ENCODE results near the gene CLDN15.

DNA sequence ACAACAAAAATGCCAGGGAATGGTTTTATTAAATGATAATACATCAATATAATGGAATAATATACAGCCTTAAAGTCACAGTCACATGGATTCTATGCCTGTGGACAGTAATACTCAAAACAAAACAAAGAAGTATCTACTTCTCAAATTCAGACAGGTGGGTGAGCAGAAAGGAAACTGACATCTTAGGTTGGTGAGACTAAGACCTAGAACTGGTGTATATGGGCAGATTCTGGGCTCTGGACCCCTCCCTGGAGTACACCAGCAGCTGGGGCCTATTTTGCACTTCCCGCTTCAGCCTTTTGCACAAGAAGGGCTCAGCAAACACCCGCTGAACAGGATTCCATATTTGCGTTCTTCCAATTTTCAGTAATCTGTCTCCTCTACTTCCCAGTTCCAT lies 12.7 kb upstream of the CLDN15 start:
- TF ChIP-seq, protein P1, sequence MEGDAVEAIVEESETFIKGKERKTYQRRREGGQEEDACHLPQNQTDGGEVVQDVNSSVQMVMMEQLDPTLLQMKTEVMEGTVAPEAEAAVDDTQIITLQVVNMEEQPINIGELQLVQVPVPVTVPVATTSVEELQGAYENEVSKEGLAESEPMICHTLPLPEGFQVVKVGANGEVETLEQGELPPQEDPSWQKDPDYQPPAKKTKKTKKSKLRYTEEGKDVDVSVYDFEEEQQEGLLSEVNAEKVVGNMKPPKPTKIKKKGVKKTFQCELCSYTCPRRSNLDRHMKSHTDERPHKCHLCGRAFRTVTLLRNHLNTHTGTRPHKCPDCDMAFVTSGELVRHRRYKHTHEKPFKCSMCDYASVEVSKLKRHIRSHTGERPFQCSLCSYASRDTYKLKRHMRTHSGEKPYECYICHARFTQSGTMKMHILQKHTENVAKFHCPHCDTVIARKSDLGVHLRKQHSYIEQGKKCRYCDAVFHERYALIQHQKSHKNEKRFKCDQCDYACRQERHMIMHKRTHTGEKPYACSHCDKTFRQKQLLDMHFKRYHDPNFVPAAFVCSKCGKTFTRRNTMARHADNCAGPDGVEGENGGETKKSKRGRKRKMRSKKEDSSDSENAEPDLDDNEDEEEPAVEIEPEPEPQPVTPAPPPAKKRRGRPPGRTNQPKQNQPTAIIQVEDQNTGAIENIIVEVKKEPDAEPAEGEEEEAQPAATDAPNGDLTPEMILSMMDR (IDR thresholded peaks at IDR 0.05), result no peak
- TF ChIP-seq POLR2A (IDR thresholded peaks at IDR 0.05) (no peak), EP300 (IDR thresholded peaks at IDR 0.05) (no peak)
